ENCODE measurements around the gene TRPM4. TPM values are rescaled to one million over a fixed set of nuclear protein-coding genes. Genes with fewer than 3 reads are reported as not detected.

TRPM4 gene
- total and polyA plus RNA-seq, 2 of the 13 experiments (the other 11 are each of a cell fraction or from before 2014, with no cell fraction given): 1.9 to 4.3 TPM

DNA sequence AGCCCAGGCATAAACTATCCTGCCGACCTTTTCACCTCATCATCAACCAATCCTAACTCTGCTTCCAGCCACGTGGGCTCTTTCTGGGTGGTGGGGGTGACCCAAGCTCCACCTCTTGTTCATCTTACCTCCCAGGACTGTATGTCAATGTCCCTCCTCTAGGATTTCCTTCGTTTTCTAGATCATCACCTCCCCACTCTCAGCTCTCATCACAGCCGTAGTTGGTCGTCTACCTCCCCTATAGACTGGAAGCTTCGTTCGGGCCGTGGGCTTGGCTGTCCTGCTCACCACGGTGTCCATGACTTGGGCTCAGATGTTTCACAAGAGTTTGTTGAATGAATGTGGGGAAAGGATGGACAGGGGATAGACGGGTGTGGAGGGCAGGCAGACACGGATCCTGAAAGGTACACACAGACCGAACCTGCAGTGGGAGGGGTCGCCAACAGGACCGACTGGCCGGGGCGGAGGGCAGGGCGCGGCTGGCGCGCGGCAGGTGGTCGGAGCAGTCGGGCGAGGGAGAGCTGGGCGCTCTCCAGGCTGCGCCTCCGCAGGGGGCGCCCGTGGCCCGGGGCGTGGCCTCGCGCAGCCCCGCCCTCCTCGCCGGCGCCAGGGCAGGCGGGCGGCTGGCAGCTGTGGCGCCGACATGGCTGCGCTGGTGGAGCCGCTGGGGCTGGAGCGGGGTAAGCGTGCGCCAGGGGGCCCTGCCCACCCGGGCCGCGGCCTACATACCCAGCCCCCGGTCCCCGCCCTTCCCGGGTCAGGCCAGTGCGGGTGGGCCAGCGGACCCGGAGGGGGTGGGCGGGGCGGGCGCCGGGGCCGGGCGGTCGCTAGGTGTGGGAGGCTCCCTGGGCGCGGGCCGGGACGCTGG is 43.6 kb upstream of the TRPM4 start, which contains the start of gene LIN7B (continued):
- TF ChIP-seq PCBP2 (optimal IDR thresholded peaks at IDR 0.05; ENCODE audit: low read depth, low read length, poor library complexity, severe bottlenecking) (no peak), MYC (CRISPR knock-in tag; IDR thresholded peaks at IDR 0.05; ENCODE audit: borderline replicate concordance) (peak; percentile 53; the same call in 1 of the 2 replicates), ZKSCAN8 (CRISPR knock-in tag; IDR thresholded peaks at IDR 0.05; ENCODE audit: borderline replicate concordance) (peak; percentile 52; the same call in 1 of the 2 replicates), ZSCAN9 (CRISPR knock-in tag; IDR thresholded peaks at IDR 0.05; ENCODE audit: borderline replicate concordance) (peak; percentile 18; the same call in 1 of the 2 replicates), SP1 (IDR thresholded peaks at IDR 0.05) (no peak), SP1 (CRISPR knock-in tag; IDR thresholded peaks at IDR 0.05) (peak; percentile 83), SCMH1 (CRISPR knock-in tag; IDR thresholded peaks at IDR 0.05; ENCODE audit: borderline replicate concordance) (no peak), ZNF629 (CRISPR knock-in tag; conservative IDR thresholded peaks at IDR 0.05) (no peak), IRX3 (CRISPR knock-in tag; IDR thresholded peaks at IDR 0.05; ENCODE audit: borderline replicate concordance, low read depth) (0 out of 2 replicates have a peak, but pooled peaks have one; percentile 54), TSC22D2 (CRISPR knock-in tag; IDR thresholded peaks at IDR 0.05; ENCODE audit: borderline replicate concordance) (0 out of 2 replicates have a peak, but pooled peaks have one; percentile 46), KDM6A (CRISPR knock-in tag; IDR thresholded peaks at IDR 0.05; ENCODE audit: low read depth) (no peak), KLF11 (CRISPR knock-in tag; IDR thresholded peaks at IDR 0.05) (no peak), FOXC1 (CRISPR knock-in tag; IDR thresholded peaks at IDR 0.05; ENCODE audit: borderline replicate concordance) (peak; percentile 73), ZNF782 (CRISPR knock-in tag; IDR thresholded peaks at IDR 0.05; ENCODE audit: borderline replicate concordance) (peak; percentile 66; the same call in 1 of the 2 replicates), DZIP1 (CRISPR knock-in tag; IDR thresholded peaks at IDR 0.05) (0 out of 2 replicates have a peak, but pooled peaks have one; percentile 36), HHEX (CRISPR knock-in tag; IDR thresholded peaks at IDR 0.05) (no peak), KLF12 (CRISPR knock-in tag; IDR thresholded peaks at IDR 0.05; ENCODE audit: borderline replicate concordance) (peak; percentile 71; the same call in 1 of the 2 replicates), NFYB (CRISPR knock-in tag; IDR thresholded peaks at IDR 0.05) (peak; percentile 65), POLR2A (IDR thresholded peaks at IDR 0.05; ENCODE audit: insufficient read depth in 1 of 2, low read depth in 2 of 2, low read length in 2 of 2) (peak; percentile 16 to 69; a peak in 2 of 4 replicates), ZNF562 (CRISPR knock-in tag; IDR thresholded peaks at IDR 0.05; ENCODE audit: borderline replicate concordance) (no peak)
- TF ChIP-seq, protein P1, sequence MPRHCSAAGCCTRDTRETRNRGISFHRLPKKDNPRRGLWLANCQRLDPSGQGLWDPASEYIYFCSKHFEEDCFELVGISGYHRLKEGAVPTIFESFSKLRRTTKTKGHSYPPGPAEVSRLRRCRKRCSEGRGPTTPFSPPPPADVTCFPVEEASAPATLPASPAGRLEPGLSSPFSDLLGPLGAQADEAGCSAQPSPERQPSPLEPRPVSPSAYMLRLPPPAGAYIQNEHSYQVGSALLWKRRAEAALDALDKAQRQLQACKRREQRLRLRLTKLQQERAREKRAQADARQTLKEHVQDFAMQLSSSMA (CRISPR knock-in tag; IDR thresholded peaks at IDR 0.05): peak; percentile 37; the same call in 1 of the 2 replicates
- TF ChIP-seq, protein P2, sequence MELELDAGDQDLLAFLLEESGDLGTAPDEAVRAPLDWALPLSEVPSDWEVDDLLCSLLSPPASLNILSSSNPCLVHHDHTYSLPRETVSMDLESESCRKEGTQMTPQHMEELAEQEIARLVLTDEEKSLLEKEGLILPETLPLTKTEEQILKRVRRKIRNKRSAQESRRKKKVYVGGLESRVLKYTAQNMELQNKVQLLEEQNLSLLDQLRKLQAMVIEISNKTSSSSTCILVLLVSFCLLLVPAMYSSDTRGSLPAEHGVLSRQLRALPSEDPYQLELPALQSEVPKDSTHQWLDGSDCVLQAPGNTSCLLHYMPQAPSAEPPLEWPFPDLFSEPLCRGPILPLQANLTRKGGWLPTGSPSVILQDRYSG (CRISPR knock-in tag; IDR thresholded peaks at IDR 0.05): 0 out of 2 replicates have a peak, but pooled peaks have one; percentile 28

All from HepG2 (cell line).